Activated CD8-positive, alpha-beta memory T cell treated with anti-CD3 and anti-CD28 coated beads for 48 hours (primary cell): Measurements from ENCODE around the gene GABBR2.
A peak's percentile ranks its signal among the peaks of the same experiment; 100 is the strongest.

Source experiments
- DNase-seq, 3 experiments: peaks; one replicate each; pipeline ENCODE4 v3.0.0-alpha.2; 2020; ENCODE audit warnings: low read depth in 2 of 3, low spot score in 2 of 3

Gene GABBR2

DNA sequence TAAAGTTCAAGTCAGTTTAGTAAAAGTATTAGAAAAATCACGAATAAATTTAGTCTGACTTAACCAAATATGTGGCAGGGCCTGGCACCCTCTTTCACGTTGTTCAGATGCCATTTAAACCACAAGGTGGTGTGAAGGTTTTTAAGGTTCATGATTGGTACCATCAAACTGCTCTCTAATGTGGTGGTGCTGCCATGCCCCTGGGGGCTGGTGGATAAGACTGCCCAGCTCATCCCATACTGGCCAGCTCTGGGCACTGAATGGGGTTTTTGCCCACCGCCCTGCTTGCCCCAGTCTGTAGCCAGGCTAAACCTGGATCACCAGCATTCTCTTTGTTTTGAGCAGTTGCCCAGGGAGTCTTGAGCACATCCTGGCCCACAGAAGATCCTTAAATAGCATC lies 159.3 kb downstream of the GABBR2 start:
- DNase-seq = no peak

DNA sequence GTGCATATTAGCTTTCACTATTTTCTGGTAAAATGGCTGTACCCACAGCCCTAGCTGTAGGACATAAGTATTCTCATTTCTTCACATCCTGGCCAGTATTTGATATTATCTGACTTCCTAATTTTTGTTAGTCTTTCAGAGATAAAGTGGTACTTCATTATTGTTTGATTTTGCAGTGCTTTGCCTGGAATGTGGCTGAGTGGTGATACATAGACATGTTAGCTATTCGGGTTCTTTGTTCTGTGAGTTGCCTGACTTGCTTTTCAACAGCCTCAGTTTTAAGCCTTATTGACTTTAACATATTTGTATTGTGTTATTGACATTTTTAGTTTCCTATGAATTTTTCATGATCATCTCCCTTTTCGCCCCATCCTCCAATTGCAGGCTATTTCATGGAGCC lies 161.1 kb downstream of the GABBR2 start:
- no peak for DNase-seq

DNA sequence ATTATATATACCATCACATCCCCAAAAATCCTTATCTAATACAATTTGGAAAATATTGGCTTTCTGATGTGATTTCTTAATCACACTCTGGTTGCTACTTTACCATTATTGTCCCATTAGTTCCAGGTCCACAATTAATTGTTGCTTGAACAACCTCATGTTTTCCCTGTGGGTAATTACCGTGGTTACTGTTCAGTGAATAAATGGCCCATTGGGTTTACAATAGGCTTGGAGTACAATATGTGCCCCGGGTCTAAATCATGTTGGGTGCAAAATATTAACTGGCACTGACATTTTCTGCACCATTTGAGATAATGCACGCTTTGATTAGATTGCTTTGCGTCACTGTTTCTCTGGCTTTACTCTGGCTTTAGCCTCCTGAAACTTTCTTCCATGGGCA lies 163.7 kb downstream of the GABBR2 start:
- DNase-seq = no peak

DNA sequence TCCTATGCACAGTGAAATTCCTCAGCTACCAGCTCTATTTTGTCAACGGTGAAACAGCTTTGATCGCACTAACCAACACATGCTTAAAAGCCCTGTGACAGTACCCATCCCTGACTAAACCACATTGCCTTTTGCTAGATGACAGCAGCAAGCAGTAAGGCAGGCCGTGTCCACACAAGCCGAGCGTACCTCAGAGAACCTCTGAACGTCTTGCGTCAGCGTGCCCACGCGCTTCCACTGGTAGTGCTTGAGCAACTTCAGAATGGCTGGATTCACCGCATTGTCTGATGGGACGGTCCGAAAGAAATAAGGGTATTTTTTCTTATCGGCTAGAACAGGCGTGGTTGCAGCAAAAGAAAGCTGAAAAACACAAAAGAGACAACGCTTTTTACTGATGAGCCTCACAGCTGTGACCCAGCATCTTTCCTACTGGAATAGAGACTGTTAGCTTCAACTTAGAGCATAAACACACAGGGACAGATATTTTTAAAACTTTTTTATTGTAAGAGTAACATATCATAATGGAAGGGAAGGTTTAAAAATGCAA lies 167.0 kb downstream of the GABBR2 start:
- DNase-seq = no peak

DNA sequence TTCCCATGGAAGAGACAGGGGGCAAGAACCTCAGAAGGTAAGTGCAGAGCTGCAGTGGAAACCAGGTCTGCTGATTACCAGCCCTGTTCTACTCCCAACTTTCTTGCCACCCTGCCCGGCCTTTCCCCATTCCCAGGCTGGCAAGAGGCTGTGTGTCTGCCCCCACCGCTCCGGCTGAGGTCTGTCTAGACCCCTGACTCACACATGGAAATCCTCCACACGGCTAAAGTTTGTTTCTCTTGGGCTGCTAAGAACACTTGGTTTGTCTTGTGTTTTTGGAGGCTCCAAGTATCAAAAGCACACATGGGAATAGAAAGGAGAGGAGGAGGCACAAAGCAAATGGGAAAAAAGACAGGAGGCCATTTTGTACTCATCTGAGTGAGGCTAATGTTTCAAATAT lies 168.3 kb downstream of the GABBR2 start:
- no peak for DNase-seq

DNA sequence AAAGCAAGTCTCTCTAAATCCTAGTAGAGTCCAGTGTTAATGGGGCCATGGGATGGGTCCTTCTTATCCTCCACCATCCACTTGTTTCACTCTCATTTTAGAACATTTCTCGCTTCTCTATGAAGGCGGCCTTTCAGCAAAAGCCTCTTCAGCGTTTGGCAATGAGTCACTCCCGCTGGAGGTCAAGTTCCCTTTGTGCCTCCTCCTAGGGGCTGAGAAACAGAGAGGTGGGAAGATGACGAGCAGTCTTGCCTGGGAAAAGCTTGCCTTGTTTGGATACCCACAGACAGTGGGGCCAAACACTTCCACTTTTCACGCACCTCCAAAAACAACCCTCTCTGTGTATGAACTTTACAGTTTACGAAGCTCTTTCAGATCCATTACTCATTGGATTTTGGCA lies 168.8 kb downstream of the GABBR2 start:
- DNase-seq = no peak

DNA sequence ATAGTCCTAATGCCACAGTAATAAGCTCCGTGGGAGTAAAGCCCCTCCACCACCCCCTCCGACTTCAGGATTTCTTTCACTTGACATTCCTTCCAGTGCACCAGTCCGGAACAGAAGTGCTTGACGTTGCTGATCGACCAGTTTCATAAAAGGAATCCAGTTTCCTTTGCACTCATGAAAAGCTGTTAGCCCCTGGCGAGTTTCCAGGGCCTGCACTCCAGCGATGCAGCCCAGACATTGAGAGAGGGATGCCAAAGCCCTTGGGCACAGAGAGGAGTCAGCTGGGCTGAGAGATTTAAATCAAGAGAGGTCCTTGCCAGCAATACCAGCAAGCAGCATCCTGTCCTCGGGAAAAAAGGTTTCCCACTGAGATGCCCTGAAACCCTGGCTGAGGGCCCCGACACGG lies 170.1 kb downstream of the GABBR2 start:
- no peak for DNase-seq

DNA sequence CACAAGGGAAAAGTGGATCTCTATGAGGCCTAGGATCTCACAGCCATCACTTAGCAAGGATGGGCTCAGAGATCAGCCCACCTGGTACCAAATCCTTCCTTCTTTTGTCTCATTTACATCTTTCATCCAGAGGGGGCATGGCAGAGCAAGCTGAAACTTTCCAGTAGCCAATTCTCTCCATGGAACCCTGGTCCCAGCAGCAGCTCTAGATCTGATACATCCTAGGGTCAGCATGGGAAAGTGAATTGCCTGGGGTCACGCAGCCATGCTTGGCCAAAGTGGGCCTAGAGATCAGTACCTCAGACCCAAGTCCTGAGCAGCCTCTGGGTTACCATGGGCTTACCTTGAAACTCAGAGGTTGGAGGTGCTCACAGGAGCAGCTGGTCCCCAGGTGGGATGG lies 170.5 kb downstream of the GABBR2 start:
- no peak for DNase-seq

DNA sequence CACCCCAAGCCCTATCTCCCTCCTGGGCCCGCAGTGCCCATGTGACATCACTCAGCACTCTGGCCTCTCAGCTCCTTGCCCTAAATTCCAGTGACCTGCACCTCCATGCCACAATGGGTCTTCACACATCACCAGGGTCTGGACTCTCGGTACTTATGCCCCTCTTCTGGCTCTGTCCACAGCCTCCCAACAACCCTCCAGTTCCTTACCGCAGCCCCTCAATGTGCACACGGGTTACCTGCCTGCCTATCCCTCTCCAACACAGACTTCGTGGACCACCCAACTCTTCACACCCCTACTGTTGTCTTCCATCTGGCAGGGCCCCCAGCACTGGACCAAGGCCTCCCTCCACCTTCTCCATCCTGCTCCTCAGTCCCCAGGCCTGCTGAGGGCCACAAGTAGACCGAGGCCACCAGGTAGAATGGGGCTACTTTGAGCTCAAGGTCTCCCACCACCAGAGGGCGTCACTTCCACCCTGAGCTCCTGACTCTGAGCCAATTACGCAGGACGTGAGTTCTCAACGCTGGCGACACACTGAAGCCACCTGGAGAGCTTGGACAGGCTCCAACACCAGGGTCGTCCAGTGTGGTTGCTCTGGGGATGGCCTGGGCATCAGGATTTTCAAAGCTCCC lies 172.1 kb downstream of the GABBR2 start:
- DNase-seq = peak in 1 of 3 experiments; percentile 13

DNA sequence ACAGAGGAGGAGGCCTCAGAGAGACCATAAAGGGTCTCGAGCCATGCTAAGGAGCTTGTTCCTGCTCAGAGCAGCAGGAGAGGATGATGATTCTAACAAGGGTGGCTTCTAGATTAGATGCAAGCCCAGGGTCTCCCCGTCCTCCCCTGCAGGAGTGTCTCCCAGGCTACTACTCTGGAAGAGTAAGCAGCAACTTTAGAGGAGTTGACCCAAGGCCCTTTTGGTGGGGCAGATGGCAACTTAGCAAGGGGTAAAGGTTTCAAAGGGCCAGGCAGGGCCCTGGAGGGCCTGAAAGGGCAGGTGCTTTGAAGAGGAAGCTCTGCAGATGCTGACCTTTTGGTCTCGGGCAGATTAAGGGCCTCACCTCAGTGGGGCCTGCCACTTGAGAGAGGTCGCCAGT lies 174.9 kb downstream of the GABBR2 start:
- no peak for DNase-seq

DNA sequence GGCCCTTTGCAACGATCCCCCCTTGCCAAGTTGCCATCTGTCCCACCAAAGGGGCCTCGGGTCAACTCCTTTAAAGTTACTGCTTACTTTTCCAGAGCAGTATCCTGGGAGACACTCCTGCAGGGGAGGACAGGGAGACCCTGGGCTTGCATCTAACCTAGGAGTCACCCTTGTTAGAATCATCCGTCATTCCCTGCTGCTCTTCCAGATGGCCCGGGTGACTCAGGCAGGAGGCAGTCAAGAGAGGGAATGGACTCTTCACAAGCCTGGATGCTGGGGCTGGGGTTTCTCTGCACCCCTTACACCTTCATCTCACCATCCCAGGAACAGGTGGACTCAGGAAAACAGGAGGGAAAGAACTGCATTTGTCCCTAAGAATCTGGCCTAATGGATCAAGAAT lies 175.6 kb downstream of the GABBR2 start:
- DNase-seq = no peak

DNA sequence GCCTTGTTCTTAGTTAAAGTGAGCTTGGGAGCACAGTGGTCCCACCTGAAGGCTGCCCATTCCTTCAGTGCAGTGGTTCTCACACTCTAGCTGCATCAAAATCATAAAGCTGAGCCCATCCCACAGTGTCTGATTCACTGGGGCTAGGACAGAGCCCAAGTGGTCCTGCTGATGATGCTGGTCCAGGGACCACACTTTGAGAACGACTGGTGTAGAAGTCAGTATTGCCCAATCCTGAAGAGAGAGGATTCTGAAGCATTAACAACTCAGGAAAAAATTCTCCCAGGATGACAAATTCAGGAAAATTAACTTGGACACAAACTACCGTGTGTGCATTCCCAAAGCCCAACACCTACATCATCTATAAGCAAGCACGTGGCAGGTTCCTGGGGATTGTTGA lies 176.2 kb downstream of the GABBR2 start:
- DNase-seq = no peak

DNA sequence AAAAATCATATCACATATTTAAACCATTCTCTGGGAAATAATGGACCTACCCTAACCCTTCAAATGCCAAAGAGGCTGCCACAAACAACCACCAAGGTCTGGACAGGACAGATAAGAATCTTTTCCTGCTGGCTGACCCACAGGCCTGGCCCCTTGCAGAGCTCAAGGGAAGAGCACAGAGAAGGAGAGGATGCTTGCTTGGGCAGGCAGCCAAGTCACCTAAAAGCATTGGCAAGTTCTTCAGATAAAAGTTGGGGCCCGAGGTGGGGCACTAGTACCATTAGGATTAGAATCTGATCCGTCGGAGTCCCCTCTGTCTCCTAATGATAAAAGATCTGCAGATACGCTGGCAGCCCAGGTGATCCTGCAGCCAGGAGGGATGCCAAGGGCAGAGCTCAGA lies 176.6 kb downstream of the GABBR2 start:
- no peak for DNase-seq

DNA sequence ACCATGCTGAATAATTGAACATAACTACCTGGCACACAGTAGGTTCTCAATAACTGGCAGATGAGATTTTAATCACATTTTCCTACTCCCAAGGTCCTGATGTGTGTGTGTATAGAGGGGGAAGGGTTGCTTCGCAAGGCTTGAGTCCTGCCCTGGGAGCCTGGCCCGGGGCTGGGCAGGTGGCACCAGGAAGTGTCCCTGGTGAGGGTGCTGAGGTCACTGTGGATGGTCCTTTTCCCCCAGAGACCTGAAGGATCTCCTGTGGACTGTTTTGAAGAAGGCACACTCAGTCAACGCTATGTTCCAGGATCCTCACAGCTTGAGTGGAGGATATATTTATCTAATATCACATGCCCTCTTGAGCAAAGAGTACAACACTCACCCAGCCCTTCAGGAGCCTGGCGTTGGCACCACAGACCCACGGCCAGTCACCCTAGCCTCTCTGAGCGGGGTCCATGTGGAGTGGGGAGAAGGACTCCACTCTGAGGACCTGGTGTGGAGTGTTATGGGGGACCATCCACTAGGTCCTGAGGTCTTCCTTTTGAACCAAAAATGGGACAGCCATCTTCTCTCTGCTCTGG lies 177.8 kb downstream of the GABBR2 start:
- DNase-seq = no peak

DNA sequence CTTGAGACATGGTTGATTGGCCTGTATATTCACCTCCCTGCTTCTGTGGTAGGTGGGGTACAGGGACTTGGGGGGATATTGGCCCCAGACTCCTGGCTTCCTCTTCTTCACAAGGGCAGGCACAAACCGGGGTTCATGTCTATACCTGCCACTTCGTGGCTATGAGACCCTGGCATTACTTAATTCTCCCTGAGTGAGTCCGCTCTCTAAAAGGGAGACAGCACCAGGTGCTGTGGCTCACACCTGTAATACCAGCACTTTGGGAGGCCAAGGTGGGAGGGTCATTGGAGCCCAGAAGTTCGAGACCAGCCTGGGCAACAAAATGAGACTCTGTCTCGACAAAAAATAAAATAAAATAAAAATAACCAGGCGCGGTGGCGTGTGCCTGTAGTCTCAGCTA lies 178.5 kb downstream of the GABBR2 start:
- DNase-seq = no peak

DNA sequence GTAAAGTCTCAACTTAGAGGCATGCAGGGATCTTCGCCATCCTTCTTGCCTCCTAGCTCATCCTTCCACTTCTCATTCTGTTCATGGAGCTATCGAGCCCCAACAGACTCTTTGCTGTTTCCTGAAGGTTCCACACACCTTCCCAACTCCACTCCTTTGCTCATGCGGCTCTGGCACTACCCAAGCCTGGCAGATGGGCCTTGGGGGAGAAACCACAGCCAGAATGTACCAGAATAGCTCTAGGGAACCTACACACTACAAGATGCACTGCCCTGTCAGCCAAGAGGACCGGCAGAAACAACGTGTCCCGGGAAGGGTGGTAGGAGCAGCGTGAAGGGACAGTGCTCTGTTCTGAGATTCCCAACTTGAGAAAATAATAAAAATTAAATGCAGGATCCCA lies 178.9 kb downstream of the GABBR2 start:
- no peak for DNase-seq

DNA sequence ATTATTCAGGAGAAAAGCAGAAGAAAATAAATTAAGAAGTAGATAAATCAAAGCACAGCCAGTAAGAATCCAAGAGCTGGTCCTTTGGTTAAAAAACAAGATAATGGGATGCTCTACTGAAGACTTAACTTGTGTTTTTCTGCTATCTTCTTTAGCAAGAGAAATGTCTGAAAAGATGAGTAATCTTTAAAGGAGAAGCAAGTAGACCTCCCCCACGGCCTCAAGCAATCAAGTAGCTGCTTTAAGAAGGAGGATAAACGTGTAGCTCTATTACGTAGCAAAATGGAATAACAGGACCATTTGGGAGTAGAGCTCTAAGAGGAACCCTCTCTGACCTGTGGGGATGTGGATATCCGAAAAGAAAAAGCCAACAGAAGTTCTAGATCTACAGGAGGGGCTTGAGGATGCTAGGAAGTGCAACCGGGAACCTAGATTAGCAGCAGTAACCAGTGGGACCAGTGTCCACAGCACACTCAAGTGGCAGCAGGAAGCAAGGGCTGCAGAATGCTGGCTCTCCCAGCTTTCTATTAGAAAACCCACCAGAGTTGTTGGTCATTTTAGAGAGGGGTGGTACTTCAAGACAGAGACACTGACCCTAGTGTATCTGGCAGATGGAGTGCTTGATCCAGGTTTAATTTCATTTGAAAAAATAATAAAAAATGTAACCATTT lies 185.4 kb downstream of the GABBR2 start:
- no peak for DNase-seq

DNA sequence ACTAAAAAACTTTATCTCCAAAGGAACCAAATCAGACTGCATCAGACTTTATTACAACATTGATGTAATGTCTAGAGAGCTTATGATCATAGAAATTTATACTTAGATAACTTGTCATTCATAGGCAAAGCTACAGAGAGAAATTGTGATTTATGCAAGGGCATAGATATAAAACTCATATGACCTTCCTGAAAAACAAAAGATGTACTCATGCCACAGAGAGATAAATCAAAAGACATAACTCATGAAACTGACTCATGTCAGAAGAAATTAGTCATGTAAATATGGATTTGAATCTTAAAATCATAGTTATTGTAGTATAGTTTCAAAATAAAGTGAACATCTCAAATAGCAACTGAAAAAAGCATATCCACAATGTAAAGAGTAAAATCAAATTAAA lies 186.2 kb downstream of the GABBR2 start:
- no peak for DNase-seq

DNA sequence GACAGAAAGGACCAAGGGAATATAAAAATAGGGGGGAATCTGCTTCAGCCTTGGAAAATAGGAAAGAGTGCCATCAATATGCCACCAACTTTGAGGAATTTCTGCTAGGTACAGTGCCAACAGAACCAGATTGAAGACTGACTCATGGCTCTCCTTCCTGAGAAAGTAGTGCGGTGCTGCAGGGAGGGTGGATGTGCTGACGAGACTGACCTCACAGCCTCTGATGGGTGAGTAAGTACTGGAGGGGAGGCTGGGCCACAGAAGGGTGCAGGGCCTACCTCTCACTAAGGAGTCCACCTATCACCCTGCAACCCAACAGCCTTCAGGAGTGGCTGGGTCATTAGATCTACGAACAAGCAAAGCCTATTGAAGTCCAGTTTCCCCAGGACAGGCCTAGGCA lies 187.6 kb downstream of the GABBR2 start:
- no peak for DNase-seq

DNA sequence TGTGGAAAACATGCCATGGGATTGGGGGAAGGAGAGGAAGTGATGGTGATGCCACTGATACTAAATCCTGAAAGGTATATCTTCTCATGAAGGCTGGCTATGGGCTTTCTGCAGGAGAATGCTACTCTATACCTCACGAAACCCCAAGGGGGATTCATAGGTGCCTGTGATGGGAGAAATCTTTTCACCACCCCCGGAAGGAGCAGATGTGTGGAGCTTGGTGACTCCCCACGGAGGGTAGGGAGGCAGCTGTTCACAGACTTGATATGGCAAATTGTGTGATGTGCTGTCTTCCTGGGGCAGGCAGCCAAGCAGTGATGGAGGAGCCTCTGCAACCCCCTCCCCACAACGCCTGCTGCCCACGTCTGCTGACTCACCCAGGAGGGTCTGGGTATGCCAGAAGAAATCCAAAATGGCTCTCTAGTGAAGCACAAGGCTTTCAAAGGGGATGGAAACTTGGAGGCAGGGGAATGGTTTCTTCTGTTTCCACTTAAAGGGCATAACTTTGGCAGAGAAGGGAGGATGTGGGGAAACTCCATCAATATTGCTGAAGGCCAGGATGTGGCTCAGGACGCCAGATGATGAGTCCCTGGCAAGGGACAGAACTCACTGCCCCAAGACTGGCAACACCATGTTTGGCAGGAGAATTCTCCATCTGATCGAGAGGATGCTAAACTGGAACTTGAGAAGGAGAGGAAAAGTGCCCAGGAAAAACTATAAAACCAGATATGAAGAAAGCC lies 188.3 kb downstream of the GABBR2 start:
- no peak for DNase-seq

DNA sequence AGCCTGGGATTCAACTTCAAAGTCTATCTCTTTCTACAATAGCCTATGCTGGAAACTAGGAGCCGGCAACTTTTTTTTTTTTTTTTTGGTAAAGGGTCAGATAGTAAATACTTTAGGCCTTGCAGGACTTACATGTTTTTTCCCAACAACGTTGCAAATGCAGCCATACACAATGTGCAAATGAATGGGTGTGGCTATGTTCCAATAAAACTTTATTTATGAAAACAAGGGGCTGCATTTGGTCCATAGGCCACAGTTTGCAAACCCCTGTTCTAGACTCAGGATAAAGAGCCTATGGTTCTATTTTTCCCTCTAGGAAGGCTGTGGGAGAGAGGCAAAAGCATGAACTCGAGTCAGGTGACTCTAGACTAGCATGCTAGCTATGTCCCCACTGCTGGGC lies 189.1 kb downstream of the GABBR2 start:
- no peak for DNase-seq

DNA sequence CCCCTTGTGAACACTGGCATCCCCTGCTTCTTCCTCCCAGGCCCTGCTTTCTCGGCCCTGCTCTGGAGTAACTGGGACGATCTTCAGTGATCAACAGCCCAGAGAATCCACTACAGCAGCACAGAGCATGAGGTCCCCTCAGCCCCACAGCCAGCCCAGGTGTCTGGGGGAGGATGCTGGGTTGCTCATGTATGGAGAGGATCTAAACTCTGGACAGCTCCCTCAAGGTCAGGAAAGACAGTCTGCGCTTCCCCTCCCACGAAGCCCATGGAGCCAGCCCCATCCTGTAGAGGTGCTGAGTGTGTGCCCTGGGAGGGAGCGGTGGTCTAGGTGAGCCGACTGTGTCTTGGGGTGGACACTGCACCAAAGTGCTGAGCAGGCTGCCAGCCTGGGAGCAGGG lies 190.2 kb downstream of the GABBR2 start:
- no peak for DNase-seq
